CD4-positive, alpha-beta T cell (primary cell): Measurements from ENCODE around the gene KLK8. TPM values are rescaled to one million over a fixed set of nuclear protein-coding genes. Genes with fewer than 3 reads are reported as not detected.

Experiments used
- ATAC-seq: fragments of 200-7000 bp; cut with Tn5 transposase; one replicate; pipeline ENCODE4 v1.10.0; 2022; ENCODE audit warnings: mild to moderate bottlenecking; ENCODE audit not compliant: poor library complexity
- CTCF ChIA-PET: fragments of 350-600 bp; sonication (Branson Sonifier 250); formaldehyde crosslinking; loops from one replicate; lab custom pipeline; 2021; ENCODE audit warnings: antibody characterized with exemption, inconsistent platforms; lab: Charles Lee
- POLR2A ChIA-PET: fragments of 350-600 bp; sonication (Branson Sonifier 250); formaldehyde crosslinking; loops from one replicate; lab custom pipeline; 2021; ENCODE audit warnings: antibody characterized with exemption, inconsistent platforms; lab: Charles Lee
- DNase-seq, 14 experiments: peaks; one replicate each; pipeline ENCODE4 v3.0.0-alpha.2; 2013 to 2020; ENCODE audit warnings: mixed read lengths in 2 of 14
- H3K27ac ChIP-seq, 2 donors: one replicate each; pipeline versions ENCODE4 v1.5.1 to v1.7.0; 2013; ENCODE audit warnings: low read length in 2 of 2, low read depth in 1 of 2, mild to moderate bottlenecking in 1 of 2
- H3K27me3 ChIP-seq, 2 experiments: 1 replicate in 1 of 2; 2 replicates in 1 of 2; pipeline versions ENCODE4 v1.6.1 to v1.7.0; 2013; ENCODE audit warnings: low read length in 2 of 2, control low read depth in 1 of 2, mild to moderate bottlenecking in 1 of 2, moderate library complexity in 1 of 2; ENCODE audit not compliant: insufficient read depth in 2 of 2, control insufficient read depth in 1 of 2
- H3K36me3 ChIP-seq: one replicate; pipeline ENCODE4 v1.6.1; 2013; ENCODE audit warnings: low read length, control low read depth; ENCODE audit not compliant: insufficient read depth
- H3K4me1 ChIP-seq: one replicate; pipeline ENCODE4 v1.6.1; 2013; ENCODE audit warnings: low read length, control low read depth; ENCODE audit not compliant: insufficient read depth
- H3K4me3 ChIP-seq: one replicate; pipeline ENCODE4 v1.5.1; 2013; ENCODE audit warnings: mild to moderate bottlenecking, low read length, moderate library complexity
- H3K9me3 ChIP-seq, 2 experiments: 1 replicate in 1 of 2; 2 replicates in 1 of 2; pipeline versions ENCODE4 v1.6.1 to v1.7.0; 2013; ENCODE audit warnings: low read length in 2 of 2, mild to moderate bottlenecking in 2 of 2, control low read depth in 1 of 2, moderate library complexity in 1 of 2; ENCODE audit not compliant: control insufficient read depth in 1 of 2, insufficient read depth in 1 of 2
- H3K27ac Mint-ChIP-seq: one replicate; pipeline ENCODE4 v1.8.0; 2020; ENCODE audit warnings: mixed read lengths
- H3K27me3 Mint-ChIP-seq: one replicate; pipeline ENCODE4 v1.8.0; 2021; ENCODE audit warnings: mixed read lengths
- H3K36me3 Mint-ChIP-seq: one replicate; pipeline ENCODE4 v1.8.0; 2021; ENCODE audit warnings: low read depth, mixed read lengths
- H3K4me1 Mint-ChIP-seq: one replicate; pipeline ENCODE4 v1.8.0; 2021; ENCODE audit warnings: low read depth, mixed read lengths
- H3K4me3 Mint-ChIP-seq: one replicate; pipeline ENCODE4 v1.8.0; 2020; ENCODE audit warnings: mild to moderate bottlenecking, mixed read lengths
- H3K9me3 Mint-ChIP-seq: one replicate; pipeline ENCODE4 v1.8.0; 2020; ENCODE audit warnings: mixed read lengths
- intact Hi-C, 2 experiments: fragments of 100-400 bp; cut with DNase I in 1 of 2; cut with micrococcal nuclease in 1 of 2; formaldehyde crosslinking; loops; one replicate each; pipeline versions ENCODE4 v1.15.1 to v1.9.0; 2023 to 2025; cut with DNase I, micrococcal nuclease
- total RNA-seq, 174 experiments: library from RNA in 2 of 174; stranded (reverse) in 2 of 174; gene quantifications; one replicate each; pipeline ENCODE4 v1.2.3 and lab custom pipeline; 2021 to 2026
- TF ChIP-seq, protein P1 (sequence below): fragments of 200-600 bp; IDR thresholded peaks from one replicate; pipeline ENCODE4 v1.8.0; 2022; ENCODE audit warnings: antibody characterized with exemption, mild to moderate bottlenecking

KLK8 gene
- total RNA-seq, 2 experiments from 2014 or later = not detected

DNA sequence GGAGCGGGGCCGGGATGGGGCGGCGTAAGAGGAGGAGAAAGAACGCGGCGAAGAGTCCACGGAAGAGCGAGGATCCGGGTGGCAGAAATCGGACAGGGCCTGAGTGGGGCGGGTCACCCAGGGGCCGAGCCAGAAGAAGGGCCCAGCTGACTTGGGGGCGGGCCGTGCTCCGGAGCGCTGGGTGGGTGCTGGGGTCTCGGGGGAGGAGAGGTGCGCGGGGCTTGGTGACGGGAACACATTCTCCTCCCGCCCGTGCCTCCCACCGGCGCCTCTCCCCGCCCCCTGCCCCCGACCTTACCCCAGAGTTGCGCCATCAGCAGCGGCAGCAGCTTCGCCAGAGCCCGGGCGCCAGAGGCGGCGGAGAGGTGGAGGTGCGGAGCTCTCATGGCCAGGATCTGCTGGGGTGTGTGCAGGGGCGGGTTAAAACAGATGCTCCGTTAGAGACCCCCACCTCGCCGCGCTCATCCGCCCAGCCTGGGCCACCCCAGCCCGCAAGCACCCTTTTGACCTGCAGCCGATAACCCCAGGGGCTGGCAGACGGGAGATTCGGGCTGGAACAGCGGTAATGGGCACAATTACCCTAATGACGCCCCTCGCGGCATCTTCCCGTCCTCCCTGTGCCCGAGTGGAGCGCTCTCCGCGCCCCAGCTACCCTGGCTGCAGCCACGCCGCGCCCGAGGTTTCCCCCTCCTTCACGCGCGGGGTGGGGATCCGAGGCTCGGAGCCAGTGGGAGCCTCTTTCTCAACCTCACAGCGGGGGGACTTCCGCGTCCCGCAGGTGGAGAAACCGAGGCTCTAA is 17.5 kb upstream of the KLK8 start:
- DNase-seq (no peak), ATAC-seq (no peak)
- H3K36me3 ChIP-seq = no peaks in the 10 kb centered on the region
- H3K4me1 ChIP-seq = peaks cover 27% of the 10 kb centered on the region
- Mint-ChIP-seq H3K27ac (no peak overlapping the region), H3K9me3 (no peaks in the 10 kb centered on the region), H3K27me3 (peaks cover 80% of the 10 kb centered on the region), H3K4me1 (peaks cover 22% of the 10 kb centered on the region), H3K4me3 (peak overlapping the region; percentile 20), H3K36me3 (no peaks in the 10 kb centered on the region)
- ChIA-PET CTCF (no interaction called here), POLR2A (no interaction called here)
- intact Hi-C loops = no loop called here
- H3K9me3 ChIP-seq = peaks cover 0 to 36% of the 10 kb centered on the region in 2 experiments
- H3K27me3 ChIP-seq = peaks cover 39 to 49% of the 10 kb centered on the region in 2 experiments
- TF ChIP-seq, protein P1, sequence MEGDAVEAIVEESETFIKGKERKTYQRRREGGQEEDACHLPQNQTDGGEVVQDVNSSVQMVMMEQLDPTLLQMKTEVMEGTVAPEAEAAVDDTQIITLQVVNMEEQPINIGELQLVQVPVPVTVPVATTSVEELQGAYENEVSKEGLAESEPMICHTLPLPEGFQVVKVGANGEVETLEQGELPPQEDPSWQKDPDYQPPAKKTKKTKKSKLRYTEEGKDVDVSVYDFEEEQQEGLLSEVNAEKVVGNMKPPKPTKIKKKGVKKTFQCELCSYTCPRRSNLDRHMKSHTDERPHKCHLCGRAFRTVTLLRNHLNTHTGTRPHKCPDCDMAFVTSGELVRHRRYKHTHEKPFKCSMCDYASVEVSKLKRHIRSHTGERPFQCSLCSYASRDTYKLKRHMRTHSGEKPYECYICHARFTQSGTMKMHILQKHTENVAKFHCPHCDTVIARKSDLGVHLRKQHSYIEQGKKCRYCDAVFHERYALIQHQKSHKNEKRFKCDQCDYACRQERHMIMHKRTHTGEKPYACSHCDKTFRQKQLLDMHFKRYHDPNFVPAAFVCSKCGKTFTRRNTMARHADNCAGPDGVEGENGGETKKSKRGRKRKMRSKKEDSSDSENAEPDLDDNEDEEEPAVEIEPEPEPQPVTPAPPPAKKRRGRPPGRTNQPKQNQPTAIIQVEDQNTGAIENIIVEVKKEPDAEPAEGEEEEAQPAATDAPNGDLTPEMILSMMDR = no peak
- no peak overlapping the region for H3K27ac ChIP-seq
- H3K4me3 ChIP-seq = no peak overlapping the region

DNA sequence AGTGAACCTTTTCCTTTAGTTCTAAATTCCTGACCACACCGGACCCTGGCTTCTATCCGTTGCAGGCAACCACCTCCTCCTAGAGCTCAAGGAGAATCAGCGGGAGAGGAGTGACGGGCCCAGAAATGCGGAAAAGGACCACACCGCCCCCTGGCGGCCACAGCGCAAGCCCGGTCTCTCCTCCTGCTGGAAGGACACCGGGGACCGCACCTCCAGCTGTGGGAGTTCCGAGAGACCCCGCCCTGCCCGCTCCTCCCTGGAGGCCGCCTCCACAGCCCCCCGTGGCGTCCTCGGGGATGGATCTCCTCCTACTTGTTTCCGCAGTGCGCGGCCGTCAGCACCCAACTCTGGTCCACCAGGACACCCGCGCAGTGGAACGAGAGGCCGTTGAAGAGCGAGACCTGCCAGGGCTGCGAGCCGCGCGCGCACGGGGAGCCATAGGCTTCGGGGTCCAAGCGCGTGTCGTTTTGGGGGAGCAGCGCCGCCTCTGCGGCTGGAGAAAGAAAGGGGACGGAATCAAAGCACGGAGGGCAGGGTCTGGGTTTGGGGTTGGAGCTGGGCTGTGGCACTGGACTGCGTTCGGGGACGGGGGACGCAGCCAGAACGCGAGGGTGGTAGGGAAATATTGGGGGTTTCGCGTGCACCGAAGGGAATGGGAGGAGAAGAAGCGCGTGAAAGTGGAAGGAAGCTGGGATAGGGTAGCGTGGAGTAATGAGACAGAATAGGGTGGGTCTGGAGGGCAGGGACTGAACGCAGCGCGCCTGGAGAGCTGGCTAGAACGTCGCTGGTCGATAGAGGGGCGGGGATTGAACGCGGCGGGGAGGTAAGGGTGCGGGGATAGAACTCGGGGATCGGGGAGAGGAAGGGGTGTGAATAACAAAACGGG is 15.6 kb upstream of the KLK8 start:
- H3K4me3 ChIP-seq = no peak overlapping the region
- intact Hi-C loops = no loop called here
- Mint-ChIP-seq H3K27me3 (peaks cover 80% of the 10 kb centered on the region), H3K4me3 (no peak overlapping the region), H3K4me1 (peaks cover 22% of the 10 kb centered on the region), H3K9me3 (no peaks in the 10 kb centered on the region), H3K36me3 (no peaks in the 10 kb centered on the region), H3K27ac (no peak overlapping the region)
- ChIA-PET POLR2A (no interaction called here), CTCF (interaction anchor here (0.6 kb wide), 1 partner anchor 47 kb away, joined by 3 read pairs; no protein-coding TSS in a partner anchor)
- TF ChIP-seq, protein P1 = no peak
- no peak overlapping the region for H3K27ac ChIP-seq
- peaks cover 40 to 41% of the 10 kb centered on the region in 2 experiments for H3K27me3 ChIP-seq
- DNase-seq = peak in 11 of 14 experiments; percentile 9 to 70 (median 33)
- ATAC-seq = no peak
- no peaks in the 10 kb centered on the region for H3K36me3 ChIP-seq
- peaks cover 0 to 36% of the 10 kb centered on the region in 2 experiments for H3K9me3 ChIP-seq
- H3K4me1 ChIP-seq = peaks cover 27% of the 10 kb centered on the region

DNA sequence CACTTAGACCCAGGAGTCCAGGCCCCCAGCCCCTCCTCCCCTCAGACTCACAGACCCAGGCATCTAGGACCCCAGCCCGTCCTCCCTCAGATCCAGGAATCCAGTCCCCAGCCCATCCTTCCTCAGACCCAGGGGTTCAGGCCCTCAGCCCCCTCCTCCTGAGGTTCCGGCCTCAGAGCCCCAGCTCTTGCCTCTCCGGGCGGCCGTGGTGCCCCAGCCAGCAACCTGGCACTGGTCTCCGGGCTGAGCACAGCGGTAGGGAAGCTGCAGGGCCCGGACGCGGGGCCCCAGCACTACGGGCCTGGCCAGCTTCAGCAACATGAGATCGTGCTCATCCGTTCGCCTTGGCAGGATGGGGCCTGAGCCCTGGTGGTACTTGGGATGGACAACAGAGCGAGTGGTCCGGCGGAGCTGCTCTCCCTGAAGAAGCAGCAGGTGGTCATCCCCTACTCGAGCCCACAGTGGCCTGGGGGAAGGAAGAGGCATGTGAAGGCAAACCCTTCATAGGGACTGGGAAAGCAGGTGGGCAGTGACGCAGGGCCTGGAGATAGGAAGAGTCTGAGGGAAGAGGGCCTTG is 14.4 kb upstream of the KLK8 start:
- Mint-ChIP-seq H3K4me1 (peaks cover 16% of the 10 kb centered on the region), H3K27me3 (peaks cover 78% of the 10 kb centered on the region), H3K36me3 (no peaks in the 10 kb centered on the region), H3K9me3 (no peaks in the 10 kb centered on the region), H3K4me3 (no peak overlapping the region), H3K27ac (no peak overlapping the region)
- ATAC-seq (no peak), DNase-seq (no peak)
- H3K9me3 ChIP-seq = peaks cover 0 to 36% of the 10 kb centered on the region in 2 experiments
- TF ChIP-seq, protein P1 = no peak
- H3K4me1 ChIP-seq = peaks cover 27% of the 10 kb centered on the region
- no peak overlapping the region for H3K4me3 ChIP-seq
- no peaks in the 10 kb centered on the region for H3K36me3 ChIP-seq
- H3K27ac ChIP-seq = no peak overlapping the region
- POLR2A ChIA-PET = no interaction called here
- CTCF ChIA-PET = no interaction called here
- H3K27me3 ChIP-seq = peaks cover 37 to 41% of the 10 kb centered on the region in 2 experiments
- intact Hi-C loops = no loop called here
